Psoas muscle (tissue), 8 donors: Measurements from ENCODE around the gene S1PR1. TPM values are rescaled to one million over a fixed set of nuclear protein-coding genes. Genes with fewer than 3 reads are reported as not detected.

Source experiments
- ATAC-seq, 4 donors: fragments of 200-7000 bp; cut with Tn5 transposase; one replicate each; pipeline ENCODE4 v1.9.1; 2020; ENCODE audit warnings: moderate library complexity in 3 of 4, mild to moderate bottlenecking in 2 of 4
- DNase-seq, 2 donors: peaks; one replicate each; pipeline ENCODE4 v3.0.0-alpha.2; 2020
- H3K27ac ChIP-seq: fragments of 200-600 bp; one replicate; pipeline ENCODE4 v1.8.0; 2022
- H3K27me3 ChIP-seq, 3 donors: fragments of 200-600 bp in 1 of 3; one replicate each; pipeline versions ENCODE4 v1.6.1 to v1.8.0; 2013 to 2022; ENCODE audit warnings: low read length in 2 of 3, mild to moderate bottlenecking in 2 of 3, moderate library complexity in 1 of 3; ENCODE audit not compliant: insufficient read depth in 3 of 3
- H3K36me3 ChIP-seq, 2 donors: fragments of 200-600 bp in 1 of 2; one replicate each; pipeline versions ENCODE4 v1.6.1 to v1.8.0; 2013 to 2022; ENCODE audit warnings: low read depth in 1 of 2, mild to moderate bottlenecking in 1 of 2, moderate library complexity in 1 of 2; ENCODE audit not compliant: insufficient read depth in 1 of 2
- H3K4me1 ChIP-seq: fragments of 200-600 bp; one replicate; pipeline ENCODE4 v1.8.0; 2022
- H3K4me3 ChIP-seq: fragments of 200-600 bp; one replicate; pipeline ENCODE4 v1.8.0; 2022; ENCODE audit warnings: mild to moderate bottlenecking
- H3K9me3 ChIP-seq: fragments of 200-600 bp; one replicate; pipeline ENCODE4 v1.8.0; 2022
- WGBS, 3 donors: extraction: QIAGEN DNeasy Blood & Tissue Kit; methylation state at CpG; one replicate each; pipeline versions ENCODE4 v1.1.6 to v1.1.7; 2013; 5-methylcytosine and 5-hydroxymethylcytosine counted together
- intact Hi-C, 2 donors: fragments of 100-400 bp; cut with DNase I; formaldehyde crosslinking; loops; one replicate each; pipeline versions ENCODE4 v1.11.0 to v1.14.2; 2022
- polyA plus RNA-seq, 3 donors: library from polyadenylated mRNA; stranded (reverse); fragments of 200-250 nt; gene quantifications; one replicate each; pipeline ENCODE4 v1.2.3, GENCODE V29; 2013
- total RNA-seq, 4 donors: library from RNA; stranded (reverse); fragmentation: NEBNext Ultra II Directional in 2 of 4; extraction: Animal tissue kit (Norgen Biotek cat#: 25700) in 2 of 4; gene quantifications; one replicate each; pipeline versions ENCODE4 v1.2.1 to v1.2.4, GENCODE V29; 2021 to 2023
- TF ChIP-seq, protein P1 (sequence below): fragments of 200-600 bp; IDR thresholded peaks from one replicate; pipeline ENCODE4 v1.8.0; 2022; ENCODE audit warnings: antibody characterized with exemption
- donor health status: healthy with polysubstance abuse.
- donor health status: DM: no; HTN: no; CAD: no; lungs with moderate emphysema.
- donor health status: Bipolar disorder and iron deficiency.
- donor health status: healthy.
- donor health status: DM: yes; HTN: yes; CAD: no.
- donor health status: DM: no; HTN: no; CAD: no.
- donor health status: DM: no; HTN: no; CAD: no.
- donor health status: DM: yes; HTN: yes; CAD: no.

The S1PR1 gene
- total and polyA plus RNA-seq, 7 donors: 21.9 to 35.7 (median 25.8) TPM

DNA sequence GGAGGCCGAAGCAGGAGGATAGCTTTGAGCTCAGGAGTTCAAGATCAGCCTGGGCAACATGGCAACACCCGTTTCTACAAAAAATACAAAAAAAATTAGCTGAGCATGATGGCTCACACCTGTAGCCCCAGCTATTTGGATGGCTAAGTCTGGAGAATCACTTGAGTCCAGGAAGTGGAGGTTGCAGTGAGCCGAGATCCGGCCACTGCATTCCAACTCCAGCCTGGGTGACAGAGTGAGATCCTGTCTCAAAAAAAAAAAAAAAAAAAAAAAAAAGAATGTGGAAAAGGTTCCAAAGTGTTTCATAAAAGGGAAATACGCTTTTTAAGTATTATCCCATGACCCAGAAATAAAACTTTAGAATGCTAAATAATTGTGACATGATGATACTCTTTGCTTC is 8.0 kb downstream of the S1PR1 start:
- no peak overlapping the region for H3K4me3 ChIP-seq
- intact Hi-C loops: no loop called here
- no peaks in the 10 kb centered on the region for H3K9me3 ChIP-seq
- DNase-seq (no peak), ATAC-seq (no peak)
- TF ChIP-seq, protein P1, sequence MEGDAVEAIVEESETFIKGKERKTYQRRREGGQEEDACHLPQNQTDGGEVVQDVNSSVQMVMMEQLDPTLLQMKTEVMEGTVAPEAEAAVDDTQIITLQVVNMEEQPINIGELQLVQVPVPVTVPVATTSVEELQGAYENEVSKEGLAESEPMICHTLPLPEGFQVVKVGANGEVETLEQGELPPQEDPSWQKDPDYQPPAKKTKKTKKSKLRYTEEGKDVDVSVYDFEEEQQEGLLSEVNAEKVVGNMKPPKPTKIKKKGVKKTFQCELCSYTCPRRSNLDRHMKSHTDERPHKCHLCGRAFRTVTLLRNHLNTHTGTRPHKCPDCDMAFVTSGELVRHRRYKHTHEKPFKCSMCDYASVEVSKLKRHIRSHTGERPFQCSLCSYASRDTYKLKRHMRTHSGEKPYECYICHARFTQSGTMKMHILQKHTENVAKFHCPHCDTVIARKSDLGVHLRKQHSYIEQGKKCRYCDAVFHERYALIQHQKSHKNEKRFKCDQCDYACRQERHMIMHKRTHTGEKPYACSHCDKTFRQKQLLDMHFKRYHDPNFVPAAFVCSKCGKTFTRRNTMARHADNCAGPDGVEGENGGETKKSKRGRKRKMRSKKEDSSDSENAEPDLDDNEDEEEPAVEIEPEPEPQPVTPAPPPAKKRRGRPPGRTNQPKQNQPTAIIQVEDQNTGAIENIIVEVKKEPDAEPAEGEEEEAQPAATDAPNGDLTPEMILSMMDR: no peak
- no peaks in the 10 kb centered on the region for H3K4me1 ChIP-seq
- no peak overlapping the region for H3K27ac ChIP-seq
- WGBS, 3 donors: 57 to 58% (median 58%) methylated on average over 5 of the region's 5 CpGs
- peaks cover 0 to 6% (median 0%) of the 10 kb centered on the region in 3 donors for H3K27me3 ChIP-seq
- H3K36me3 ChIP-seq: peaks cover 0 to under 1% of the 10 kb centered on the region in 2 donors

GRCh38 chr1:101245246-101245927 is 8.6 kb downstream of the S1PR1 start:
- TF ChIP-seq, protein P1: no peak
- ATAC-seq (no peak), DNase-seq (no peak)
- no peaks in the 10 kb centered on the region for H3K36me3 ChIP-seq
- H3K27ac ChIP-seq: no peak overlapping the region
- H3K9me3 ChIP-seq: no peaks in the 10 kb centered on the region
- WGBS, 3 donors: 81 to 83% (median 81%) methylated on average over 2 of the region's 2 CpGs
- H3K4me3 ChIP-seq: no peak overlapping the region
- H3K27me3 ChIP-seq: peaks cover 0 to 6% (median 0%) of the 10 kb centered on the region in 3 donors
- intact Hi-C loops: no loop called here
- no peaks in the 10 kb centered on the region for H3K4me1 ChIP-seq

GRCh38 chr1:101247404-101248287 is 10.8 kb downstream of the S1PR1 start:
- intact Hi-C loops: no loop called here
- Histone ChIP-seq H3K4me3 (no peak overlapping the region), H3K36me3 (no peaks in the 10 kb centered on the region), H3K9me3 (no peaks in the 10 kb centered on the region), H3K27ac (no peak overlapping the region), H3K27me3 (no peaks in the 10 kb centered on the region), H3K4me1 (no peaks in the 10 kb centered on the region)
- TF ChIP-seq, protein P1: no peak
- no peak for ATAC-seq
- 79 to 84% (median 81%) methylated on average over 6 of the region's 6 CpGs for WGBS, 3 donors
- DNase-seq: no peak

- H3K27me3 ChIP-seq: no peaks in the 10 kb centered on the region
Measured at GRCh38 chr1:101250222-101250621, 13.4 kb downstream of the S1PR1 start.

More at GRCh38 chr1:101250222-101250621, 13.4 kb downstream of the S1PR1 start:
- TF ChIP-seq, protein P1: no peak
- DNase-seq (no peak), ATAC-seq (no peak)
- intact Hi-C loops: no loop called here
- H3K27ac ChIP-seq: no peak overlapping the region
- no peak overlapping the region for H3K4me3 ChIP-seq
- no peaks in the 10 kb centered on the region for H3K9me3 ChIP-seq
- no peaks in the 10 kb centered on the region for H3K4me1 ChIP-seq
- 58 to 65% (median 63%) methylated on average over 3 of the region's 3 CpGs for WGBS, 3 donors
- no peaks in the 10 kb centered on the region for H3K36me3 ChIP-seq
